HG02623 (cell line): ENCODE measurements around the gene PRRX1.

Experiments used
- ATAC-seq: cut with Tn5 transposase; IDR thresholded peaks from one replicate; pipeline ENCODE4 v1.9.1; 2021; ENCODE audit warnings: moderate library complexity; ENCODE audit not compliant: unreplicated experiment

PRRX1 gene

DNA sequence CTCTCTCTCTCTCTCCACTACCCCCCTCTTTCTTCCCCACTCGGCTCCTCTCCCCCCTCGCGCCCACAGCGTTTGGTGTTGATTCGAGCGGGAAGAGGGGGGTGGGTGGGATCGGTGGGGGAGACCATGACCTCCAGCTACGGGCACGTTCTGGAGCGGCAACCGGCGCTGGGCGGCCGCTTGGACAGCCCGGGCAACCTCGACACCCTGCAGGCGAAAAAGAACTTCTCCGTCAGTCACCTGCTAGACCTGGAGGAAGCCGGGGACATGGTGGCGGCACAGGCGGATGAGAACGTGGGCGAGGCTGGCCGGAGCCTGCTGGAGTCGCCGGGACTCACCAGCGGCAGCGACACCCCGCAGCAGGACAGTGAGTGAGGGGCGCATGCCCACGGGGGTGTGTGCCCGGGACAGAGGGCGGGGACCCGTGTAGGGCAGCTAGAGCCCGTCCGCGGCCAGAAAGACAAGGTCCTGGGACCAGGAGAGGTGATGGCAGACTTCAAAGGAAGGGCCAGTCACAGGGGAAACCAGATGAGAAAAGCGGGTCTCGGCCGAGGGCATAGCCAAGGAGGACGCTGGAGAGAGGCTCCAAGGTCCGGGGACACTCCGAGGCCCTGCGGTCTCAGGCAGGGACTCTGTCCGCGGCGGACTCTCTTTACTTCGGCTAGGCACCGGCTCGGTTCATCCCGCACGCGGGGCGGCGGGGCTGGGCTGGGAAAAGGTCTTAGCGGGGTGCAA, at the start of gene PRRX1:
PRRX1 (plus strand) TSS at position 39 of the 735 bp plus-strand sequence; CDS start at position 127, 88 bp downstream.
- ATAC-seq, result no peak

DNA sequence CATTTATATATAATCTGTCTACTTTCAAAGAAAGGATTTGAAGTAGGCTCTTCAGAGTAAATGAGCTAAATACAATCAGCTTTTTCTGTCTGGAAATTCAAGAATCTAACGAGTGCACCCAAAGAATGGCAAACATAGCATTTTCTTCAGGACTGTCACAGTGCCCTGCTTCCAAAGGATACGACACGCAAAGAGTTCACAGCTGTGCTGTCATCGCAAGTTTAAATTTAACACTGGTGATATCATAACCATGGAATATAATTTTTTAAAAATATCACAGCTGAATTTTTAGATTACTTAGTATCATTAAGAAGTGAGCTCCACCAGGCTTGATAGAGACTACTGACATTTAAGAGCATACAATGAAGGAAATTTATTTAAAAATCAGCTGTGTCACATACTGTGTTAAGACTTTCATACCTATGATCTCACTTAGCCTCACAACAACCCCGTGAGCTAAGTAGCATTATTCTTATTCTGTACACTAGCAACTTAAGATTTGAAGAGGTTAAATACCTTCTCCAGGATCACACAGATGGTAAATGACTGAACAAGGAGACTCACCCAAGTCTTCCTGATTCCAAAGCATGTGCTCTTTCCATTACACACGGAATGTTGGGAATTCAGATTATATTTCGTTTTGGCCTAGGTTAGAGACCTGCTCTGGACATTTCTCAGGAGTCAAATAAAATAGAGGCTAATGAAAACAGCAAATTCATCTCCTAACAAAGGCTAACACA, 46.2 kb upstream of the PRRX1 start:
- ATAC-seq, result no peak

DNA sequence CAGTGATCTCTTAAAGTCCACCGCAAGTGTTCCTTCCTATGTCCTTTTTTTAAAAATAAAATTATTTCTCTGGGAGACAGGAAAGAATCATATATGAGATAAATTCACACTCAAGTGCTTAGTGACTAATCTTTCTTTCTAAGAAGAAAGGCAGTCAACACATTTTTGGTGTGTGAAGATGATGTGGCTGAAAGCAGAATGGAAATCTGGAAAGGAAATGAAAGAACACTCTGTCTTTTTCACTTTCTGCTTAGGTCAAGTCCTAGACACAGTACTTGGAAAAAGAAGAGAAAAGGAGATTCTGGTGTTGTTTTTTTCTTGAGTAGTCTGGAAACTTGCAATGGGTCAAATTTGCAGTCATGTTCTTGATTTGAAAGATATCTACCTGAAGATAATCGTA, 45.5 kb upstream of the PRRX1 start:
- no peak for ATAC-seq

DNA sequence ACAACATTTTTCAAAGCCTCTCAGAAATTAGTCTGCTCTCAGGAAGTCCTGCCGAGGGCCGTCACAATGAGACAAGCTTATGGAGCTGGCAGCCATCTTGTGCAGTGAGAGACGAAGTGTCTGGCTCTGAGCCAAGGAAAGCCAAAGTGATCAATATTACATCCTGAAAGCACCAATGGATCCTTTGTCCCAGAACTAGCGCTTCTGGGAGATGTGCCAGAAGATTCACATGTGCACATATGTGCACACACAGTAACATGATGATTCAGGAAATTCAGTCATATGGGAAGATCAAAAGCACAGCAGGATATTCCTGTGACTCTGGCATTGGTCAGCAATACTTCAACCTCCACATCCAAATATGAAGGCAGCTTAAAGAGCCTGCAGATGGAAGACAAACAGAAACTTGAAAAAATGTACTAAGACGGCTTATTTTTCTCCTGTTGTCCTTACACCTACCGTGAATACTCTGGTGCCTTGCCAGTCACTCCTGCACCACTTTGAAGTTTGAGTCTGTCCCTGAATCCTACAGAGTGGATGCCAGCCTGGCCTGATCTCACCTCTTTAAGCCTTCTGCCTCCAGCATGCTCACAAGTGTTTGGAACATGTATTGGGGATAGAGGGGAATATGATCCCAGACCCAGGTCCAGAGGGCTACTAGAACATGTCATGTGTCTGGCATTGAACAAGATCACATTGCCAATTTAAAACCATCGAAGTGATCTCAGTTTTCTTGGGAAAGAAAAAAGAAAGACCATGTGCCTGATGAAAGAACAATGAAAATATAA, 44.5 kb upstream of the PRRX1 start:
- no peak for ATAC-seq

DNA sequence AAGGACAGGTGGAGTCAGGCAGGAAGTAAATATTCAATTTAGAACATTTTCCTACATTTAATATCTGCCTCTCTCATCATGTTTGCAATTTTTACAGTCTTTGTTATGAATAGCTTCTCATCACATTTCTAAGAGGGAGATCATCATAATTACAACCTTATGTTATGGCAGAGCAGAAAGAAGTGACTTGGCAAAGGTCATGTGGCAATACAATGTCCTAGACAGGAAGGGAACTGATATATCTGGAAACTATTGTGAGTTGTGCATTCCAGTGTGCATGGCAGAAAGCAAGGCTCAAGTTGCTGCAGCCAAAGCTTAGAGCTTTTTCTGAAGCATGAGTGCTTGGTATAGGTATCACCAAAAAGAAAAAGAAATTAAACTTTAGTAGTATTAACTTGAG, 43.8 kb upstream of the PRRX1 start:
- ATAC-seq, result no peak

DNA sequence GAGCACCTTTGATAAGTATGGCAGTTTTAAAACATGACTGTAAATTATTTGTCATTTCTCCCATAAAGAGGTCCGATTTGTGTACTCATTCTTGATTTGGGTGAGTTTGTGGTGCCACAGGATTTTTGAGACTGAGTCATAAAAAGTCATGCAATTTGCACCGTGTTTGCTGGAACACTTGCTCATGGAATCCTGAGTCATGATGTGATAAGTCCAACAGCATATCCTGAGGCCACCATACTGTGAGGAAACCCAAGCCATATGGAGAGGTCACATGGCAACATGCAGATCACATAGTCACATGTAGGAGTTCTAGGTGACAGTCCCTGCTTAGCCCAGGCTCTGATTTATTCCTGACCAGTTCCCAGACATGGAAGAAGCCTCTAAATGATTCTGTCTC, 40.8 kb upstream of the PRRX1 start:
- ATAC-seq, result no peak

DNA sequence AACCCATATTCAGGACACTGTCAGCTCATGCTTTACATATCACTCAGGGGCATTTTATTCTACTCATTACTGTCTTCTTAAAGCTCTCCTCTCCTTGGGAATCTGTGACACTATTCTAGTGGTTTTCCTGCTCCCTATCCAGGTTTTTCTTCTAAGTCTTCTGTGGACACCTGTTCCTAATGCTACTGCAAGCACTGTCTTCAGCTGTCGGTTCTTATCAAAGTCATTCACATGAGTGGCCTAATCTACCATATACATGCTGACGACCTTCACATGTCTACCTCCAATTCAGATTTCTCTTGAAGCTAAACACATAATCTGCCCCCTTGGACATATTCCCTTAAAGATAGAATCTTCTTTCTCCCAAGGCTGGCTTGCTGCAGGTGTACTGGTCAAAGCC, 39.8 kb upstream of the PRRX1 start:
- ATAC-seq, result no peak

DNA sequence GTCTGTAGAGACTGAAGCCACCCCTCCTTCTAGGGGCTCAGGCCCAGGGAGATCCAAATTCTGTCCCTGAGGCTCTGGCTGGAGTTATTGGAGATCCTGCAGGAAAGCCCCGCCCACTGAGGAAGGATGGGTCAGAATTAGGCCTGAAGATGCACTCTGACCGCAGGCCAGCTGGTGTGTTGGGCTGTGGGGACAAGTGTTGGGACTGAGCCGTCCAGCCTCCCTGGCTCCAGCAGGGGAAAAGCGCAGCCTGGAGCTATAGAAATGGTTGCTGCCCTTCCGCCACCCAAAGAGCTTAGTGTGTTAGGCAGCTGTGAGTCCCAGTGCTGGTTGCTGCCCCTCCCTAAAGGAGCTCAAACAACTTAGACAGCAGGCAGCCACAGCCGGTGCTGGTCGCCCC, 33.0 kb upstream of the PRRX1 start:
- no peak for ATAC-seq

DNA sequence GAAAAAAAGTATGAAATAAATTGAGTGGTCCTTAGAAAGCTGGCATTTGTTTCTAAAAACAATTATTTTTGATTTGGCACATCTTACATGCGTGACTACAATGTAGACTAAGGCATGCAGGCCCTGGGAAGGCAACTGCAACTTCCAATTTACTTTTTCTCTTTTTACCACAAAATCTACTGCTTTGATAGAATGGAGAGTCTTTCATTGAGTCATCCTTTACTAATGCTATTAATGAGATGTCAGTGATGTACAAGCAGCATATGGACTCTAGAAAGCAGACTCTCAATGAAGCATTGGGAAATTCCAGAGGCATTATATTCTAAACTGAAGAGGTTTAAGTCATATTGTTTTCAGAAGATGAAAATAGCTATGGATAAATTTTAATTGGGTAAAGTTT, 29.6 kb upstream of the PRRX1 start:
- ATAC-seq, result no peak

DNA sequence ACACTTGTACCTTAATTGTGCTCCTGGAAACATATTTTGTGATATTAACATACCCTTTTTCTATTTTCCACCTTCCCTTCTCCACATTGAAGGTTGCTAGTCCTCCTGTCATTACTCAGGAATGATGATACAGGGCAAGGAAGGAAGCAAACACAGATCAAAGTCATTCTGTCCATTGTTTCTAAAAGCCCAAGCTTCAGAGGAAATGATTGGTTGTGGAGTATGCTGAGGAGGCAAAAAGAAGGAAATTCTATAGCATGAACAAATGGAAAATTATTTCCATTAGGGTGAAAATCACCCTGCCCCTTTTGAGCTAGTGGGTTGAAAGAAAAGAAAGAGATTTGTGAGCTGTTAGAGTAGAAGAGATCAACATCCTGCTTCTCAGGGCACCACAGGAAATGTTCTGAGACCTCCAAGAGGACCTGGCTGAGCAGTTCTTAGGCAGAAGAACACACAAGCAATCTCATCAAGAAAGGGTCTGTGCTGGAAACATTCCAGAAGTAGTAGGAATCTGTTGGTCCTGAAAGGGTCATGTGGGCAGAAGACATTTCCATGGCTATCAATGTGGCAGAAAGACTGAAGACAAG, 29.0 kb upstream of the PRRX1 start:
- no peak for ATAC-seq

DNA sequence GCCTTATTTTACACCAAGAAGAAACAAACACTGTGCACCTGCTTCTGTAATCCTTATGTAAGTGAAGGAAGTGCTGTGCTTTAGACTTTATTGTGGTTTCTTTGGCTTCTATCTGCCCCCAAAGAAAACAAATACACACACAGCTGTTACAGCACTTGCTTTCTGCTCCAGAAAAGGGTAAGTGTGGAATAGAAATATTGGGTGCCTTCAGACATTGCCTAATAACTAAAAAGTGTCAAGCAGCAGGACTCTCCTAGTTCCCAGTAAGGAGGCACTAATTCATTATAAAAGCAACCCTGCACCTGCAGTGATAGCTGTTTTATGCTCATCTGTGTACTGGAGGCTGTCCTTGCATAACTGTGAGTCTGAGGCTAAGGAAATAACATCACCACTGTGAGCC, 23.4 kb upstream of the PRRX1 start:
- no peak for ATAC-seq

DNA sequence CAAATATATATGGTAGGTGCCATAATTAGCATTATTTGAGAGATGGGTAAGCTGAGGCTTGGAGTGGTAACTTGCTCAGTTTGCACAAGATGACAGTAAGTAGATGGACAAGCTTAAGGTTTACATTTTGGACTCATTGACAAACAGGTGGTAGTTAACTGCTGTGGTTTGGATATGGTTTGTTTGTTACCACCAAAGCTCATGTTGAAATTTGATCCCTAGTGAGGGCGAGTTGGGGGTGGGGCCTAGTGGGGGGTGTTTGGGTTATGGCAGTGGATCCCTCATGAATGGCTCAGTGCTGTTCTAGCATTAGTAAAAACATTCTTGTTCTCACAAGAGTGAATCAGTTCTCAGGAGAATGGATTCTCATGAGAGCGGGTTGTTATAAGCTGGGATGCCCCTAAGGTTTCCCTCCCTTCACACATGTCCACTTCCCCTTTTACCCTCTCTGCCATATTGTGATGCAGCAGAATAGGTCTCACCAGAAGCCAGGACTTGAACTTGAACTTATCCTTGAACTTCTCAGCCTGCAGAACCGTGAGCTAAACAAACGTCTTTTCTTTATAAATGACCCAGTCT, 6.6 kb upstream of the PRRX1 start:
- no peak for ATAC-seq

DNA sequence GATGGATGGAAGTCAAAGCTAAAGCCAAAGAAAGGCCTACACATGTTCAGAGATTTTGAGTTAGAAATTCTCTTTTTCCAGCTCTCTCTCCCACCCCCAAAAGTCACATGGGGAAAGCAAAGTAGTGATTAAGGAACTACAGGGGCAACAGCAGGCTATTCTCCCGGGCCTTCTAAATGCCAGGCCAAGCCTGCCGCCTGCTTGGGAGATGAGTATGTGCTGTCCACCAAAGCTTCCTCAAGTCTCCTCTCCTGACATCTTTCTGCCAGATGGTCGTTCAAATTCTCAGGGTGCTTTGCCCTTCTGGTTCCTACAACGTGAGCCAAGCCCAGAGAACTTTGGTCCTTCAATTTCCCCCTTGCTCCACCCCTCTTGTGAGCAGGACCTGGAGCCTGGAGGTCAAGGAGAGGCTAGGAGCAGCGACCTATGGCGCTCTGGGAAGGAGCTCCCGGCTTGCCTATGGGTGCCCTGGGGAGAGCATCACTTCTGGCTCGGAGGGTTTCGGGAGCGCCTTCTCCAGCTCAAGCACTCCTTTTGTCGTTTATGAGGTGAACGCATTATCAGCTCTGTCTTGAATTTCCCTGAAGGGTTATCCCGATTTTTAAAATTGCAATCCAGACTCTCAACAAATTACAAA, 4.4 kb upstream of the PRRX1 start:
- ATAC-seq, result no peak

DNA sequence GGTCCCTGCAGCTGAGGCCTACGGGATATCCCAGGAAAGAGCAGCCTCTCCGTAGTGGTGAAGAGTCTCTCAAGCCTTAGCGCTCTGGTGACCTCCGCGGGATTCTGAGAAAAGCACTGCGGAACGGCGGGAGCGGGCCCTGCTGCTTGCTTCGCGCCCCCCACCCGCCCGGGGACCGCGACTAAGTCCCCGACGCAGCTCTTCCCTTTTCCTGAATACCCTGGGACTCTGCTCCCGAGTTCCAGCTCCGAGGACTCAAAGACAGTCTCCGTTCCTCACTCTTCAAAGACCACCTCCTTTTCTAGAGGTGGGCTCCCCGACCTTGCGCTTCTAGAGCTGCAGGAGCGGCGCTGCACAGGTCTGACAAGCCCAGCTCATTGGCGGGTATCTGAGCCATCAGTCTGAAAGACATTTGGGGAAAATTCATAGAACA, 3.6 kb upstream of the PRRX1 start:
- ATAC-seq, result no peak

DNA sequence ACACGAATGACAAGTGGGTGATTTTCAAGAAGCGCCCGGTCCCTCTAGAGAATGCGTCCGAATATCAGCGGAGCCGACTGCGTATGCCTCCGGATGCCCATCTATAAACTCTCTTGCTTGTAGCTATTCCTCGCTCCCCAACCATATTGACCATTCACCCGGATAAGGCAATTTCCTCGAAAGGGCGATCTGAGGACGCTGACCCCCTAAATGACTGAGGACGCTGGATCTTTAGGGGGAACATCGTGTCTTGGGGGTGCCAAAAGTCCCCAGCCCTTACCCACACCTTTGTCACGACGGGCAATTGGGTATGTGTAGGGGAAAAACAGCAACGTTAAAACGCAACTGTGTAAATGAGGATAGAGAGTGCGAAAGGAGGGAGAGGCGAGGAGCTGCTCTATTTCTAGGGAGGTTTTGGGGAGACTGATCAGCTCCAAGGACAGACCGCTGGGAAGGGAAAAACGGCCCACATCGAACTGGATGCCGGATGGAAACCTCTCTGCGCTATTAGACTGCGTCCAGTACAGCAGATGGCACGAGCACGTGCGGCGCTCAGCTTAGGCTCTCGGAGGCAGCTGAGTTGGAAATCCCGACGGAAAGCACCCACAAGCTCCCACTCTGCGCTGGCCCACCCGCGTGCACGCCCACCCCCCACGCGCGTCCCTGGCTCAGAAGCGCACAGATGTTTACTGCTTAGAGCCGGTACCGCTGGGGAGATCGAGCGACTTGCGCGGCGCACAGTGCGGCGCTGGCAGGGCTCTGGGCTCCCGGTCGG, 2.9 kb upstream of the PRRX1 start:
- no peak for ATAC-seq

DNA sequence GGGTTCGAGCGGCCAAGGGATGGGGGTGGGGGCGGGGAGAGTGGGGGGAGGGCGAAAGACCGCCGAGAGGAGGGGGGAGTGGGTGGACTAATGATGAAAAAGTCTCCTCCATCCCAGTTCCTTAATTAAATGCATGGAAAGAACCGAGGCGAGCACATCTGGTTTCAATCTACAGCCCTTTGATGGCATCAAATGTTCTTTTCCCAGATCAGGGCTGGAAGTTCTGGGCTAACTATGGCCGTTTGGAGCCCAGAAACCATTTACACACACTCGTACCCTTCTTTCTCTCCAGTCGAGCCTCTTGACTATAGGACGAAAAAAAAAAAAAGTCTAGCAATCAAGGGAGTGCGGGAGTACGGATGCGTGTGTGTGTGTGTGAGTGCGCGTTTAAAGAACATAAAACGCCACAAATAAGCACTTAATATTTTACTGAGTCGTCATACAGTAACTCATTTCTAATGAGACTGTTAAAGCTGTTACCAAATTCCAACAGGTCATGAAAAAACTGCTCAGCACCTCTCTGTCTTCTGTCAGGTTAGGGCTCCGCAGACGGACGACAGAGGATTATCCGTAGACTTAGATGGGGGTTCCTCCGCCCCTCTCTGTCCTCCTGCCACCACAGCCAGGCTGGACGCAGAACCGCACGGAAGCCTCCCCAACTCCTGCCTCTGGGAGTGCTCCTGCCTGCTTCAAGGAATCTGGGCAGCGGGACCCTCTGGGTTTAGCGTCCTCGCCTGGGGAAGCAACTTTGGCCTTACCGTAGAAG, 2.1 kb upstream of the PRRX1 start:
- no peak for ATAC-seq

DNA sequence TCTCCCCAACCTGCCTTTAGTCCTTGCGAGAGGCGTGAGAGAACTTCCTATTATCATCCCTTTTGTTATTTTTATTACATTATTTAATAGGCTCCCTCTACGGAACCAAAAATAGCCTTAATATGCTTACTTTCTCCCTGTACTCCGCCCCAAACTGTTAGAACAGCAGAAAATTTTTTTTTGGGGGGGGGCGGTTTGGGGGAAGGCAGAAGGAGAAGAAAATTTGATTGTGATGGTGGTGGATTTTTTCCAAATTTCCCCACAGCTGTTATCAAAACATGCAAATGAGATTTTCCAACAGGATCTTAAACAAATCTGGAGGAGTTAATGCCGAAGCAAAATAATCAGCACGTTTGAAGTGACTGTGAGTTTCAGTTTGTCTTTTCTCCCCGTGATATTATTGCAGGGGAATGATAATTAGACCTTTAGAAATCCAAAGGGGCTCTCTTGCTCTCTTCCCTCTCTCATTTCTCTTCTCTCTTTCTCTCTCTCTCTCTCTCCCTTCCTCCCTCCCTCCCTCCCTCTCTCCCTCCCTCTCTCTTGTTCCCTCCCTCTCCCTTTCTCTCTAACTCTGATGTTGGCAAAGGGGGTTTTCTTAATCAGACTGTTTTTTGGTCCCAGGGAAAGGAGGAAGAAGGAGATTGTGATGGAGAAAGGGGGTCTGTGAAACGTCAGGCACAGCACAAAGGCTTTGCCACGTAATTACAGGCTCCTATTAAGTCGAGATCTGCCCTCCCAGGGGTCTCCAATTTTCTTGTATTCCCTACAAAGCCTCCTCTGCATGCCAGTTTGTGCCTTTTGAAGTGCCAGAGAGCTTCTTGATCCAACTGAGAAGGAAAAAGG, 1.1 kb upstream of the PRRX1 start:
- ATAC-seq, result no peak

DNA sequence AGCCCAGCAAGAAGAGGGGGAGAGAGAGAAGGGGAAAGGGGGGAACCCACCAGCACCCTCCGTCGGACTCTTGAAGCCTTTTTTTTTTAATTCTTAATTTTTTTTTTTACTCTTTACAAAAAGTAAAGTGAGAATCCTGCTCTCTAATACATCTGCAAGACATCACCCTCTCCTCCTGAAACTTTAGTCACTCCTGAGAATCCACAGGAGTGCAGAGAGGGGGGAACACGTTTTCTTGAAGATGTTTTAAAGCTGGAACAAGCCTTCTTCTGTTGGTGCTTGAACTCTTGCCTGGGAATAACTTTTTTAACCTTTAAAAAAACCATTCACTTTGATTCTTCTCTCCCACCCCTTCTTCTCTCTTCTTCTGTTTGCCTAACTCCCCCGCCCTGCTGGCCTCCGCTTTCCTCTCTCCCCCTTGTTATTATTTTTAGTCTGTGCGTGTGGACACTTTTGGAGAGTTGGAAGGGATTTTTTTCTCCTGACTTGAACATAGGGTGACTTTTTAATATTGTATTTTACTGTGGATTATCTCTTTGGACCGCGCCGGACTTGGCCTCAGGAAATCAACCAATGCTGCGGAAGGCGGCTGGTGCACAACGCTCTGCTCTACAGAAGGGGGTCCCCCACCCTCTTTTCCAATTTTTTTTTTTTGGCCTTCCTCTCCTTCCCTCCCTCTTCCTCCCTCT, 383 bp upstream of the PRRX1 start:
- ATAC-seq, result no peak
